GM21576 (cell line): Measurements from ENCODE around the gene GPR4.
A peak's percentile ranks its signal among the peaks of the same experiment; 100 is the strongest.
"Not testable (repeated sequence)": the region's sequence is repeated elsewhere in the genome, so short reads cannot be mapped to it uniquely, and the experiment has no call there.

ENCODE experiments used
- ATAC-seq: cut with Tn5 transposase; IDR thresholded peaks from one replicate; pipeline ENCODE4 v1.9.1; 2021; ENCODE audit warnings: mild to moderate bottlenecking, moderate library complexity; ENCODE audit not compliant: unreplicated experiment

GPR4 gene

GRCh38 chr19:45601524-45602374 is at the start of gene GPR4:
GPR4 (minus strand) TSS chr19:45602212; CDS start chr19:45591866, 10,346 bp downstream.
- ATAC-seq, result no peak

- no peak for ATAC-seq
Observed at GRCh38 chr19:45650722-45651121, 48.7 kb upstream of the GPR4 start.

GRCh38 chr19:45646345-45646698 is 44.3 kb upstream of the GPR4 start:
- no peak for ATAC-seq

- no peak for ATAC-seq
Observed at GRCh38 chr19:45645631-45646344, 43.8 kb upstream of the GPR4 start.

GRCh38 chr19:45645068-45645630 is 43.1 kb upstream of the GPR4 start:
- no peak for ATAC-seq

GRCh38 chr19:45643927-45644771 is 42.1 kb upstream of the GPR4 start:
- ATAC-seq, result no peak

GRCh38 chr19:45643024-45643926 is 41.3 kb upstream of the GPR4 start:
- ATAC-seq, result peak; percentile 26

- ATAC-seq, result peak; percentile 42
Observed at GRCh38 chr19:45641274-45642105, 39.5 kb upstream of the GPR4 start.

- ATAC-seq, result no peak
Observed at GRCh38 chr19:45640849-45641273, 38.8 kb upstream of the GPR4 start.

GRCh38 chr19:45638930-45639729 is 37.1 kb upstream of the GPR4 start, which contains the start of gene EML2:
EML2 (minus strand) TSS chr19:45639397; CDS start chr19:45639376, 21 bp downstream.
- ATAC-seq, result no peak

- no peak for ATAC-seq
Observed at GRCh38 chr19:45637890-45638667, 36.1 kb upstream of the GPR4 start.

- ATAC-seq, result no peak
Observed at GRCh38 chr19:45636902-45637301, 34.9 kb upstream of the GPR4 start.

GRCh38 chr19:45636275-45636674 is 34.3 kb upstream of the GPR4 start:
- ATAC-seq, result no peak

- no peak for ATAC-seq
Observed at GRCh38 chr19:45632468-45633196, 30.6 kb upstream of the GPR4 start.

- ATAC-seq, result no peak
Observed at GRCh38 chr19:45630463-45630862, 28.5 kb upstream of the GPR4 start.

GRCh38 chr19:45629704-45630103 is 27.7 kb upstream of the GPR4 start:
- no peak for ATAC-seq

- not testable (repeated sequence) for ATAC-seq
Observed at GRCh38 chr19:45628219-45628618, 26.2 kb upstream of the GPR4 start.
